ENCODE results near the gene INPP5D. TPM values are rescaled to one million over a fixed set of nuclear protein-coding genes. Genes with fewer than 3 reads are reported as not detected.
"Not testable (repeated sequence)": the region's sequence is repeated elsewhere in the genome, so short reads cannot be mapped to it uniquely, and the experiment has no call there.

INPP5D gene
- total and polyA plus RNA-seq, 12 donors, result 3.4 to 29.4 (median 14.3) TPM

DNA sequence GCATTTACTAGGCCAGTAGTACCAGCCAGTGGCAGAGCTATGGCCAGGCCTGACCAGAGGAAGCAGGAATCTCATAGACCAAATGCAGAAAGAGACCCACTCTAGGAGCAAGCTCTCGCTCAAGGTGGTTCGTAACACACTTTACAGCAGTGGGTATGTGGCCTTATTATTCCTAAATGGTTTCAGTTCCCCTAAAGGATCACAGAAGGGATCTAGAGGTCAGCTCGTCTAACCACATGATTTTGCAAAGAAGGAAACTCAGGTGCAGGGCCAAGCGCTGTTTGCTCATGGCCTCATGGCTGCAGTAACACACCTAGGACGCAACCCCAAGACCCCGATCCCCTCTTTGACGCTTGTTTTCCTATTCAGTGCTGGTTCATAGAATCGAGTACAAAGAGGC, 125.8 kb downstream of the INPP5D start:
- no peak overlapping the region for H3K27ac ChIP-seq
- WGBS, 4 donors, result 72 to 82% (median 79%) methylated on average over 8 of the region's 8 CpGs
- no peaks in the 10 kb centered on the region for H3K4me1 ChIP-seq (replicated peaks in 1 of 2)
- no peaks in the 10 kb centered on the region for H3K9me3 ChIP-seq (replicated peaks in 1 of 3)
- TF ChIP-seq CTCF (IDR thresholded peaks at IDR 0.05), result no peak
- TF ChIP-seq POLR2A (IDR thresholded peaks at IDR 0.05), result no peak
- no peak for DNase-seq
- peaks cover 4% of the 10 kb centered on the region for H3K27me3 ChIP-seq
- peaks cover 0 to 6% of the 10 kb centered on the region in 2 donors for H3K36me3 ChIP-seq (replicated peaks in 1 of 2)
- intact Hi-C loops (cut with DNase I), result no loop called here
- H3K4me3 ChIP-seq, result no peak overlapping the region

DNA sequence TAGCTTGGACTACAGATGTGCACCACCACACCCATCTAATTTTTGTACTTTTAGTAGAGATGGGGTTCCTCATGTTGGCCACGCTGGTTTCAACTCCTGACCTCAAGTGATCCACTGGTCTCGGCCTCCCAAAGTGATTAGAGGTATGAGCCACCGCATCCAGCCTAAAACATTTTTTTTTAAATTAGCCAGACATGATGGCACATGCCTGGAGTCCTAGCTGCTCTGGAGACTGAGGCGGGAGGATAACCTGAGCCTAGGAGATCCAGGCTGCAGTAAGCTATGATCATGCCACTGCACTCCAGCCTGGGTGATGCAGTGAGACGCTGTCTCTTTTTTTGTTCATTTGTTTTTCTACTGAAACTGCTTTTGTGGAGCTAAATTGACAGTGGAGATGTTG, 126.7 kb downstream of the INPP5D start:
- Histone ChIP-seq H3K36me3 (replicated peaks in 1 of 2) (peaks cover 0 to 6% of the 10 kb centered on the region in 2 donors), H3K27ac (no peak overlapping the region), H3K4me1 (replicated peaks in 1 of 2) (no peaks in the 10 kb centered on the region), H3K9me3 (replicated peaks in 1 of 3) (no peaks in the 10 kb centered on the region), H3K4me3 (no peak overlapping the region), H3K27me3 (peaks cover 4% of the 10 kb centered on the region)
- TF ChIP-seq CTCF (IDR thresholded peaks at IDR 0.05) (no peak), POLR2A (IDR thresholded peaks at IDR 0.05) (no peak)
- WGBS, 4 donors, result 87 to 94% (median 90%) methylated on average over 5 of the region's 5 CpGs
- intact Hi-C loops (cut with DNase I), result no loop called here
- no peak for DNase-seq

- WGBS, 4 donors, result 83 to 86% (median 85%) methylated on average over 2 to 8 of the region's 8 CpGs
- Histone ChIP-seq H3K27ac (no peak overlapping the region), H3K27me3 (no peaks in the 10 kb centered on the region), H3K9me3 (replicated peaks in 1 of 3) (no peaks in the 10 kb centered on the region), H3K4me1 (replicated peaks in 1 of 2) (no peaks in the 10 kb centered on the region), H3K4me3 (no peak overlapping the region), H3K36me3 (replicated peaks in 1 of 2) (peaks cover 0 to 5% of the 10 kb centered on the region in 2 donors)
- TF ChIP-seq POLR2A (IDR thresholded peaks at IDR 0.05) (no peak), CTCF (IDR thresholded peaks at IDR 0.05) (no peak)
- intact Hi-C loops (cut with DNase I), result no loop called here
- DNase-seq, result no peak
Observed at GRCh38 chr2:233189025-233189424, 128.9 kb downstream of the INPP5D start.

GRCh38 chr2:233191016-233191415, 130.9 kb downstream of the INPP5D start:
- H3K9me3 ChIP-seq (replicated peaks in 1 of 3); H3K4me3 ChIP-seq; intact Hi-C loops (cut with DNase I); H3K27ac ChIP-seq; DNase-seq; H3K27me3 ChIP-seq; H3K4me1 ChIP-seq (replicated peaks in 1 of 2); H3K36me3 ChIP-seq (replicated peaks in 1 of 2): not testable (repeated sequence)
- WGBS, 4 donors, result 78 to 88% (median 83%) methylated on average over 2 of the region's 2 CpGs

DNA sequence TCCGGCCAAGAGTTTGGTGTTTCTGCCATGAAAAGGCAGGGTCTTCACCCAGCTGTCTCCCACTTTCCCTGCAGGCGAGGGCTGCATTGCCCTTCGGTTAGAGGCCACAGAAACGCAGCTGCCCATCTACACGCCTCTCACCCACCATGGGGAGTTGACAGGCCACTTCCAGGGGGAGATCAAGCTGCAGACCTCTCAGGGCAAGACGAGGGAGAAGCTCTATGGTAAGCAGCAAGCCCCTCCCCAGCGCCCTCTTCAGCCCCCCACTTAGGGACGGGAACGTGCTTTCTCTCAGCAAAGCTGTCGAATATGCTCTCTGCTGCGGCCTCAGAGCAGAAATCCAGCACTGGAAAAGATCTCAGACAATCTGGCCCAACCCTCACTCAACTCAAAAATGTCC, 133.6 kb downstream of the INPP5D start:
- no peaks in the 10 kb centered on the region for H3K4me1 ChIP-seq (replicated peaks in 1 of 2)
- H3K9me3 ChIP-seq (replicated peaks in 1 of 3), result no peaks in the 10 kb centered on the region
- WGBS, 4 donors, result 74 to 78% (median 76%) methylated on average over 7 to 11 of the region's 11 CpGs
- no peak overlapping the region for H3K4me3 ChIP-seq
- no peak for DNase-seq
- no peak overlapping the region for H3K27ac ChIP-seq
- no peaks in the 10 kb centered on the region for H3K27me3 ChIP-seq
- TF ChIP-seq POLR2A (IDR thresholded peaks at IDR 0.05) (no peak), CTCF (IDR thresholded peaks at IDR 0.05) (no peak)
- intact Hi-C loops (cut with DNase I), result no loop called here
- H3K36me3 ChIP-seq (replicated peaks in 1 of 2), result peaks cover 0 to 9% of the 10 kb centered on the region in 2 donors
